H9 (cell line): Measurements from ENCODE around the gene SEPTIN12. TPM values are rescaled to one million over a fixed set of nuclear protein-coding genes. Genes with fewer than 3 reads are reported as not detected.

Experiments
- DNase-seq: peaks from one replicate; pipeline ENCODE4 v3.0.0-alpha.2; 2017
- H2AFZ ChIP-seq: one replicate; pipeline ENCODE4 v1.6.1; 2013; ENCODE audit warnings: mild to moderate bottlenecking, low read length, control low read depth, moderate library complexity
- H2AK5ac ChIP-seq: 2 replicates; pipeline ENCODE4 v1.6.1; 2013; ENCODE audit warnings: low read length, control low read depth, mixed read lengths; ENCODE audit not compliant: insufficient read length
- H2BK120ac ChIP-seq: one replicate; pipeline ENCODE4 v1.6.1; 2013; ENCODE audit warnings: low read depth, mild to moderate bottlenecking, low read length, control low read depth, inconsistent platforms; ENCODE audit not compliant: poor library complexity, severe bottlenecking
- H2BK12ac ChIP-seq: 2 replicates; pipeline ENCODE4 v1.6.1; 2013; ENCODE audit warnings: low read length, control low read depth, mixed read lengths, low read depth; ENCODE audit not compliant: insufficient read length
- H2BK15ac ChIP-seq: 2 replicates; pipeline ENCODE4 v1.6.1; 2013; ENCODE audit warnings: low read depth, low read length, control low read depth
- H2BK20ac ChIP-seq: one replicate; pipeline ENCODE4 v1.6.1; 2013; ENCODE audit warnings: low read depth, mild to moderate bottlenecking, low read length, control low read depth, inconsistent platforms; ENCODE audit not compliant: poor library complexity, severe bottlenecking
- H2BK5ac ChIP-seq: 2 replicates; pipeline ENCODE4 v1.6.1; 2013; ENCODE audit warnings: low read length, control low read depth, mixed read lengths; ENCODE audit not compliant: insufficient read length
- H3K14ac ChIP-seq: 2 replicates; pipeline ENCODE4 v1.6.1; 2013; ENCODE audit warnings: low read length, control low read depth; ENCODE audit not compliant: insufficient read depth
- H3K18ac ChIP-seq: 2 replicates; pipeline ENCODE4 v1.6.1; 2013; ENCODE audit warnings: low read depth, mild to moderate bottlenecking, mixed read lengths, low read length, control low read depth; ENCODE audit not compliant: insufficient read length
- H3K23ac ChIP-seq: 2 replicates; pipeline ENCODE4 v1.6.1; 2013; ENCODE audit warnings: low read length, control low read depth, mixed read lengths, low read depth; ENCODE audit not compliant: insufficient read length
- H3K23me2 ChIP-seq: 2 replicates; pipeline ENCODE4 v1.6.1; 2013; ENCODE audit warnings: low read depth, mild to moderate bottlenecking, mixed read lengths, low read length, control low read depth; ENCODE audit not compliant: insufficient read length, poor library complexity, severe bottlenecking
- H3K27ac ChIP-seq: 2 replicates; pipeline ENCODE4 v1.5.1; 2013; ENCODE audit warnings: low read length, control low read depth, mixed read lengths, low read depth; ENCODE audit not compliant: insufficient read length
- H3K27me3 ChIP-seq: 2 replicates; pipeline ENCODE4 v1.6.1; 2013; ENCODE audit warnings: low read length, control low read depth, inconsistent platforms; ENCODE audit not compliant: insufficient read depth
- H3K4ac ChIP-seq: 2 replicates; pipeline ENCODE4 v1.6.1; 2013; ENCODE audit warnings: low read depth, mild to moderate bottlenecking, control low read depth, inconsistent platforms, low read length, moderate library complexity
- H3K4me1 ChIP-seq: 2 replicates; pipeline ENCODE4 v1.6.1; 2013; ENCODE audit warnings: low read length, control low read depth, inconsistent platforms; ENCODE audit not compliant: insufficient read depth
- H3K4me2 ChIP-seq: 2 replicates; pipeline ENCODE4 v1.6.1; 2013; ENCODE audit warnings: low read length, control low read depth, mixed read lengths; ENCODE audit not compliant: insufficient read length, insufficient read depth
- H3K56ac ChIP-seq: 2 replicates; pipeline ENCODE4 v1.6.1; 2013; ENCODE audit warnings: low read depth, mild to moderate bottlenecking, mixed read lengths, low read length, control low read depth; ENCODE audit not compliant: insufficient read length
- H3K79me1 ChIP-seq: 2 replicates; pipeline ENCODE4 v1.6.1; 2013; ENCODE audit warnings: low read depth, mild to moderate bottlenecking, moderate library complexity, low read length, control low read depth, inconsistent platforms; ENCODE audit not compliant: insufficient read depth, poor library complexity, severe bottlenecking
- H3K79me2 ChIP-seq: 2 replicates; pipeline ENCODE4 v1.6.1; 2013; ENCODE audit warnings: low read length, control low read depth, inconsistent platforms; ENCODE audit not compliant: insufficient read depth
- H3K9ac ChIP-seq: 2 replicates; pipeline ENCODE4 v1.6.1; 2013; ENCODE audit warnings: low read length, control low read depth, mixed read lengths; ENCODE audit not compliant: insufficient read length; ENCODE audit errors: extremely low read depth
- H3K9me3 ChIP-seq: one replicate; pipeline ENCODE4 v1.6.1; 2013; ENCODE audit warnings: low read depth, low read length, inconsistent platforms; ENCODE audit not compliant: control insufficient read depth
- H3T11ph ChIP-seq: one replicate; pipeline ENCODE4 v1.6.1; 2013; ENCODE audit warnings: mild to moderate bottlenecking, low read length, control low read depth, inconsistent platforms
- H4K20me1 ChIP-seq: one replicate; pipeline ENCODE4 v1.6.1; 2013; ENCODE audit not compliant: control insufficient read depth, insufficient read length, insufficient read depth
- H4K5ac ChIP-seq: 2 replicates; pipeline ENCODE4 v1.6.1; 2013; ENCODE audit warnings: low read depth, mild to moderate bottlenecking, mixed read lengths, low read length, control low read depth; ENCODE audit not compliant: insufficient read length
- H4K8ac ChIP-seq: replicated peaks from 2 replicates; pipeline ENCODE4 v1.6.1; 2013; ENCODE audit warnings: low read length, control low read depth, mixed read lengths, low read depth; ENCODE audit not compliant: insufficient read length
- H4K91ac ChIP-seq: 2 replicates; pipeline ENCODE4 v1.6.1; 2013; ENCODE audit warnings: low read depth, mild to moderate bottlenecking, moderate library complexity, mixed read lengths, low read length, control low read depth; ENCODE audit not compliant: insufficient read length
- H3K27ac Mint-ChIP-seq, 3 experiments: 2 replicates in 2 of 3; 3 replicates in 1 of 3; pipeline ENCODE4 v1.8.0; 2020 to 2021; ENCODE audit warnings: mixed read lengths in 3 of 3, mild to moderate bottlenecking in 1 of 3, moderate library complexity in 1 of 3
- H3K27me3 Mint-ChIP-seq: 2 replicates; pipeline ENCODE4 v1.8.0; 2021; ENCODE audit warnings: low read depth, mild to moderate bottlenecking, moderate library complexity, mixed read lengths
- H3K36me3 Mint-ChIP-seq, 3 experiments: 2 replicates in 2 of 3; 3 replicates in 1 of 3; pipeline ENCODE4 v1.8.0; 2020 to 2021; ENCODE audit warnings: low read depth in 3 of 3, mixed read lengths in 3 of 3; ENCODE audit not compliant: insufficient read depth in 1 of 3
- H3K4me1 Mint-ChIP-seq, 2 experiments: 2 replicates each; pipeline ENCODE4 v1.8.0; 2020; ENCODE audit warnings: mixed read lengths in 2 of 2
- H3K4me3 Mint-ChIP-seq, 2 experiments: 2 replicates in 1 of 2; 3 replicates in 1 of 2; pipeline ENCODE4 v1.8.0; 2020 to 2021; ENCODE audit warnings: mild to moderate bottlenecking in 2 of 2, mixed read lengths in 2 of 2, moderate library complexity in 1 of 2
- H3K9me3 Mint-ChIP-seq, 2 experiments: 2 replicates in 1 of 2; 3 replicates in 1 of 2; pipeline ENCODE4 v1.8.0; 2020; ENCODE audit warnings: mild to moderate bottlenecking in 2 of 2, mixed read lengths in 2 of 2, moderate library complexity in 1 of 2
- CTCF ChIP-seq: fragments of 200-600 bp; sonication (generic); conservative IDR thresholded peaks from 3 replicates; pipeline ENCODE4 v1.8.0; 2021; ENCODE audit warnings: antibody characterized with exemption, mild to moderate bottlenecking
- WGBS: extraction: QIAGEN DNeasy Blood & Tissue Kit; methylation state at CpG from one replicate; pipeline ENCODE4 v1.1.7; 2013; ENCODE audit warnings: missing lambda C conversion rate, low lambda C conversion rate, mixed read lengths; ENCODE audit not compliant: insufficient read length; ENCODE audit errors: extremely low coverage; 5-methylcytosine and 5-hydroxymethylcytosine counted together
- total RNA-seq: library from RNA; stranded (reverse); gene quantifications from 2 replicates; pipeline ENCODE4 v1.2.1, GENCODE V29; 2021

The SEPTIN12 gene
- total RNA-seq, 1 experiment from 2014 or later: 0.48 TPM

GRCh38 chr16:4746991-4747574, 41.1 kb downstream of the SEPTIN12 start:
- Histone ChIP-seq H2BK5ac (no peak overlapping the region), H2BK12ac (no peak overlapping the region), H2BK20ac (no peak overlapping the region), H3K9me3 (no peaks in the 10 kb centered on the region), H3K4me1 (no peaks in the 10 kb centered on the region), H4K5ac (no peak overlapping the region), H2BK15ac (no peak overlapping the region), H3K79me1 (no peaks in the 10 kb centered on the region), H3K56ac (no peak overlapping the region), H4K20me1 (no peaks in the 10 kb centered on the region), H2AFZ (no peak overlapping the region), H4K91ac (no peak overlapping the region), H3K9ac (no peak overlapping the region), H3K23me2 (no peaks in the 10 kb centered on the region), H3K27ac (no peak overlapping the region), H3K23ac (no peak overlapping the region), H3K79me2 (no peaks in the 10 kb centered on the region), H3K4ac (no peak overlapping the region), H3T11ph (no peak overlapping the region), H4K8ac (no peak overlapping the region), H2AK5ac (no peak overlapping the region), H2BK120ac (no peak overlapping the region), H3K18ac (no peak overlapping the region), H3K4me2 (no peak overlapping the region), H3K14ac (no peak overlapping the region), H3K27me3 (no peaks in the 10 kb centered on the region)
- Mint-ChIP-seq H3K4me1 (peaks cover 16 to 27% of the 10 kb centered on the region in 2 experiments), H3K27ac (peak overlapping the region in 1 of 3 experiments; percentile 40; a peak in 1 of 7 replicates), H3K27me3 (no peaks in the 10 kb centered on the region; the same call in 1 of the 2 replicates), H3K36me3 (peaks cover 3 to 16% (median 12%) of the 10 kb centered on the region in 3 experiments; a peak in 6 of 7 replicates), H3K4me3 (no peak overlapping the region), H3K9me3 (no peaks in the 10 kb centered on the region)
- no peak for DNase-seq
- TF ChIP-seq CTCF: no peak
- WGBS: no CpG with 5 or more reads among the region's 15 CpGs
